ENCODE data around the gene ADAMTS17. TPM values are rescaled to one million over a fixed set of nuclear protein-coding genes. Genes with fewer than 3 reads are reported as not detected.

Gene ADAMTS17
- total and polyA plus RNA-seq, 4 donors = 10.5 to 20.6 (median 17.9) TPM

DNA sequence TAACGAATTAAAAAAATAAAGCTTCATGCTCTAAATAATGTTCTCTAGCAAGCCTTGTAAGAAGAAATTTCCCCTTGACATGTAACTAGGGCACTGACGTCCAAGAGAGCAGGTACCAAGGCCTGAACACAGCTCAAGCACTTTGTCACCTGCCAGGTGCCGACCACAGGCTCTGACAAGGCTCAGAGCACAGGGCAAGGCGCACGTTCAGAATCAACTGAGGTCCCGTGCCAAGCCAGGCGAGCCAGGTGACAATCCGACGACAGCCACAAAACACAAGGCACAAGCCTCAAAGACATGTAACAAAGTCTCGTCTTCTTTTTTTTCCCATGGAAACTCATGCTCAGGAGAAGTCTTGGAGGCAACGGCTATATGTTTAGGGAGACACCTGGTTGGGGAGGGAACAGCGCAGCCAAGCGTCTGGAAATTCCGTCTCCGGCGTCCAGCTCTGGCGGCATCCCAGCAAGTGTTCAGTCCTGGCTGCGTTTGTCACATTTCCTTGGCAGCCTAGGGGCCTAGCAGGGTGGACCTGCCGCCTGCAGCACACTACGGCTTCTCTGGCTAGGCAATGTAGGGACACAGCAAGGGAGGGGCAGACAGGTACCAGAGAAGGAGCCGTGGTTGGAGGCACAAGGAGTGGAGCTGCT, 76.7 kb downstream of the ADAMTS17 start:
- Histone ChIP-seq H3K27ac (ENCODE audit: low read depth, low read length) (no peak overlapping the region), H3K27me3 (ENCODE audit: control insufficient read depth, insufficient read depth, low read length) (no peaks in the 10 kb centered on the region), H3K36me3 (ENCODE audit: control insufficient read depth, insufficient read depth, low read length) (no peaks in the 10 kb centered on the region), H3K4me1 (ENCODE audit: control insufficient read depth, insufficient read depth, low read length) (no peaks in the 10 kb centered on the region), H3K4me3 (ENCODE audit: low read depth, low read length) (no peak overlapping the region), H3K9me3 (ENCODE audit: control insufficient read depth, insufficient read depth, low read length) (no peaks in the 10 kb centered on the region)
- WGBS (ENCODE audit: insufficient coverage) = 80% methylated on average over 19 of the region's 21 CpGs
- DNase-seq (ENCODE audit: low read depth in 4 of 6, low spot score in 6 of 6) = no peak

- Histone ChIP-seq H3K27me3 (ENCODE audit: control insufficient read depth, insufficient read depth, low read length) (no peaks in the 10 kb centered on the region), H3K4me1 (ENCODE audit: control insufficient read depth, insufficient read depth, low read length) (no peaks in the 10 kb centered on the region), H3K36me3 (ENCODE audit: control insufficient read depth, insufficient read depth, low read length) (no peaks in the 10 kb centered on the region), H3K4me3 (ENCODE audit: low read depth, low read length) (no peak overlapping the region), H3K9me3 (ENCODE audit: control insufficient read depth, insufficient read depth, low read length) (no peaks in the 10 kb centered on the region), H3K27ac (ENCODE audit: low read depth, low read length) (no peak overlapping the region)
- DNase-seq (ENCODE audit: low read depth in 4 of 6, low spot score in 6 of 6) = peak in 1 of 6 donors; percentile 30
- WGBS (ENCODE audit: insufficient coverage) = 72% methylated on average over 7 of the region's 14 CpGs
These were observed 77.9 kb downstream of the ADAMTS17 start for GRCh38 chr15:100263721-100264455.

DNA sequence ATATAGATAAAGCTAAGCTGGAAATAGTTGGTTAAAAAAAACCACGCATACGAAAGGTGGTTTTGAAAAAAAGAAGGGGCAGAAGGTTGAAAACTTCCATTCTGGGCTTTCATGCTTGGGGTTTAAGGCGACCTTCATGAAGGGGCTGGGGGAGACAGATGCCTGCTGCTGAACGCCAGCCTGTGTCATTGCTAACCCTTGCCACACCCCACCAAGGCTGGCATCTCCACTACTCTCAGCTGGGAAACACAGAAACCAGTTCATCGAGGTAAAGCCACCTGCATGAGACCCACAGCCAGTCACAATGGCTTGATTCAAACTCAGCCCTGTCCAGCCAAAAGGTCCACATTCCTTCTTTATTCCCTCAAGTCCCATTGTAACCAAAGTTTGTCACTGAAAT, 78.7 kb downstream of the ADAMTS17 start:
- Histone ChIP-seq H3K36me3 (ENCODE audit: control insufficient read depth, insufficient read depth, low read length) (no peaks in the 10 kb centered on the region), H3K9me3 (ENCODE audit: control insufficient read depth, insufficient read depth, low read length) (no peaks in the 10 kb centered on the region), H3K4me3 (ENCODE audit: low read depth, low read length) (no peak overlapping the region), H3K27me3 (ENCODE audit: control insufficient read depth, insufficient read depth, low read length) (no peaks in the 10 kb centered on the region), H3K4me1 (ENCODE audit: control insufficient read depth, insufficient read depth, low read length) (no peaks in the 10 kb centered on the region), H3K27ac (ENCODE audit: low read depth, low read length) (no peak overlapping the region)
- DNase-seq (ENCODE audit: low read depth in 4 of 6, low spot score in 6 of 6) = no peak
- WGBS (ENCODE audit: insufficient coverage) = 85% methylated on average over 4 of the region's 5 CpGs

- peaks cover 4% of the 10 kb centered on the region for H3K36me3 ChIP-seq (ENCODE audit: control insufficient read depth, insufficient read depth, low read length)
- no peaks in the 10 kb centered on the region for H3K9me3 ChIP-seq (ENCODE audit: control insufficient read depth, insufficient read depth, low read length)
- no peak overlapping the region for H3K4me3 ChIP-seq (ENCODE audit: low read depth, low read length)
- H3K27me3 ChIP-seq (ENCODE audit: control insufficient read depth, insufficient read depth, low read length) = no peaks in the 10 kb centered on the region
- H3K27ac ChIP-seq (ENCODE audit: low read depth, low read length) = no peak overlapping the region
- WGBS (ENCODE audit: insufficient coverage) = 88% methylated on average over 24 of the region's 25 CpGs
- no peak for DNase-seq (ENCODE audit: low read depth in 4 of 6, low spot score in 6 of 6)
- no peaks in the 10 kb centered on the region for H3K4me1 ChIP-seq (ENCODE audit: control insufficient read depth, insufficient read depth, low read length)
These were observed 80.2 kb downstream of the ADAMTS17 start for GRCh38 chr15:100261302-100262240.

DNA sequence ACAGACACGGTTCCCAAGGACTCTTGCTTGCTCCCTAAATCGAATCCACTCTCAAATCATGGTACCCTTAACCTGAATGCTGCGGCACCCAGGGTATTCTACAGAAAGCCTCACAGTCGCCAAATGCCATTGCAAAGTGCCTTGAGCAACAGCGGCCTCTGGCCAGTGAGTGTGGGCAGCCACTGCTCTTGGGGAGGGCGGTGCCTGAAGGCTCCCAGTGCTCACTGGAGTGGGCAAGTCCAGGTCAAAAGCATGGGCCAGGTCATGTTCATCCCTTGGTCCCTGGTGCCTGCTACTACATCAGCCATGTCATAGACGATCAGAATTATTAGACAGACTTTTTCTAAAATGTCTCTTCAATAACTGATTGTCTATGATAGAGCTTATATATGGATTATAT, 82.5 kb downstream of the ADAMTS17 start:
- H3K27me3 ChIP-seq (ENCODE audit: control insufficient read depth, insufficient read depth, low read length) = no peaks in the 10 kb centered on the region
- H3K9me3 ChIP-seq (ENCODE audit: control insufficient read depth, insufficient read depth, low read length) = no peaks in the 10 kb centered on the region
- no peak overlapping the region for H3K27ac ChIP-seq (ENCODE audit: low read depth, low read length)
- 91% methylated on average over 6 of the region's 7 CpGs for WGBS (ENCODE audit: insufficient coverage)
- H3K4me1 ChIP-seq (ENCODE audit: control insufficient read depth, insufficient read depth, low read length) = no peaks in the 10 kb centered on the region
- no peak overlapping the region for H3K4me3 ChIP-seq (ENCODE audit: low read depth, low read length)
- no peak for DNase-seq (ENCODE audit: low read depth in 4 of 6, low spot score in 6 of 6)
- peaks cover 7% of the 10 kb centered on the region for H3K36me3 ChIP-seq (ENCODE audit: control insufficient read depth, insufficient read depth, low read length)

GRCh38 chr15:100256970-100257650, 84.7 kb downstream of the ADAMTS17 start:
- Histone ChIP-seq H3K36me3 (ENCODE audit: control insufficient read depth, insufficient read depth, low read length) (peaks cover 7% of the 10 kb centered on the region), H3K4me3 (ENCODE audit: low read depth, low read length) (no peak overlapping the region), H3K27me3 (ENCODE audit: control insufficient read depth, insufficient read depth, low read length) (no peaks in the 10 kb centered on the region), H3K4me1 (ENCODE audit: control insufficient read depth, insufficient read depth, low read length) (no peaks in the 10 kb centered on the region), H3K9me3 (ENCODE audit: control insufficient read depth, insufficient read depth, low read length) (no peaks in the 10 kb centered on the region), H3K27ac (ENCODE audit: low read depth, low read length) (no peak overlapping the region)
- 88% methylated on average over 19 of the region's 19 CpGs for whole genome bisulfite sequencing (ENCODE audit: insufficient coverage)
- DNase-seq (ENCODE audit: low read depth in 4 of 6, low spot score in 6 of 6) = no peak

- no peaks in the 10 kb centered on the region for H3K9me3 ChIP-seq (ENCODE audit: control insufficient read depth, insufficient read depth, low read length)
- H3K27ac ChIP-seq (ENCODE audit: low read depth, low read length) = no peak overlapping the region
- DNase-seq (ENCODE audit: low read depth in 4 of 6, low spot score in 6 of 6) = no peak
- no peak overlapping the region for H3K4me3 ChIP-seq (ENCODE audit: low read depth, low read length)
- H3K4me1 ChIP-seq (ENCODE audit: control insufficient read depth, insufficient read depth, low read length) = no peaks in the 10 kb centered on the region
- WGBS (ENCODE audit: insufficient coverage) = 93% methylated on average over 20 of the region's 20 CpGs
- no peaks in the 10 kb centered on the region for H3K27me3 ChIP-seq (ENCODE audit: control insufficient read depth, insufficient read depth, low read length)
- peaks cover 10% of the 10 kb centered on the region for H3K36me3 ChIP-seq (ENCODE audit: control insufficient read depth, insufficient read depth, low read length)
These were observed 85.4 kb downstream of the ADAMTS17 start for GRCh38 chr15:100256101-100256969.

DNA sequence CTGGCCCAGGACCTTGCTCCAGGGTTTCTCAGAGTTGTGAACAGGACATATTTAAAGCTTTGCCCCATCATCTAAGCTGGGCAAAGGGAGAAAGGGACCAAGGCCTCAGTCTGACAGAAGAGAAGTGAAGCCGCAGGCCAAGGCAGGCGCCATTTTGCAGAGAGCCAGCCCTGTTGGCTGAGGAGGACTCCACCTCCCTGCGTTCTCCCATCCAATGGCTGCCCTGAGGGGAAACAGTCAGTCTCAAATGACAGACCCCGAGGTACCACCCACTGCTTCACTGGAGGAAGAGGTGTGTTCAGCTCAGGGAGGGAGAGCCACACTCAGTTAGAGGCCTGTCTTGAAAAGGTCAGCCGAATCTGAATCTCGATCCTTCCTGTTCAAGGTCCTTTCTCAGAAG, 86.1 kb downstream of the ADAMTS17 start:
- Histone ChIP-seq H3K4me1 (ENCODE audit: control insufficient read depth, insufficient read depth, low read length) (no peaks in the 10 kb centered on the region), H3K36me3 (ENCODE audit: control insufficient read depth, insufficient read depth, low read length) (peaks cover 10% of the 10 kb centered on the region), H3K27ac (ENCODE audit: low read depth, low read length) (no peak overlapping the region), H3K27me3 (ENCODE audit: control insufficient read depth, insufficient read depth, low read length) (no peaks in the 10 kb centered on the region), H3K9me3 (ENCODE audit: control insufficient read depth, insufficient read depth, low read length) (no peaks in the 10 kb centered on the region), H3K4me3 (ENCODE audit: low read depth, low read length) (no peak overlapping the region)
- 96% methylated on average over 6 of the region's 6 CpGs for WGBS (ENCODE audit: insufficient coverage)
- no peak for DNase-seq (ENCODE audit: low read depth in 4 of 6, low spot score in 6 of 6)

Data from spinal cord (tissue), 10 donors.